GM19043 (cell line): ENCODE data around the gene UNC13B.
"Not testable (repeated sequence)": the region's sequence is repeated elsewhere in the genome, so short reads cannot be mapped to it uniquely, and the experiment has no call there.

ENCODE experiments used
- ATAC-seq: cut with Tn5 transposase; IDR thresholded peaks from one replicate; pipeline ENCODE4 v1.9.1; 2021; ENCODE audit warnings: low read depth; ENCODE audit not compliant: unreplicated experiment

The UNC13B gene

DNA sequence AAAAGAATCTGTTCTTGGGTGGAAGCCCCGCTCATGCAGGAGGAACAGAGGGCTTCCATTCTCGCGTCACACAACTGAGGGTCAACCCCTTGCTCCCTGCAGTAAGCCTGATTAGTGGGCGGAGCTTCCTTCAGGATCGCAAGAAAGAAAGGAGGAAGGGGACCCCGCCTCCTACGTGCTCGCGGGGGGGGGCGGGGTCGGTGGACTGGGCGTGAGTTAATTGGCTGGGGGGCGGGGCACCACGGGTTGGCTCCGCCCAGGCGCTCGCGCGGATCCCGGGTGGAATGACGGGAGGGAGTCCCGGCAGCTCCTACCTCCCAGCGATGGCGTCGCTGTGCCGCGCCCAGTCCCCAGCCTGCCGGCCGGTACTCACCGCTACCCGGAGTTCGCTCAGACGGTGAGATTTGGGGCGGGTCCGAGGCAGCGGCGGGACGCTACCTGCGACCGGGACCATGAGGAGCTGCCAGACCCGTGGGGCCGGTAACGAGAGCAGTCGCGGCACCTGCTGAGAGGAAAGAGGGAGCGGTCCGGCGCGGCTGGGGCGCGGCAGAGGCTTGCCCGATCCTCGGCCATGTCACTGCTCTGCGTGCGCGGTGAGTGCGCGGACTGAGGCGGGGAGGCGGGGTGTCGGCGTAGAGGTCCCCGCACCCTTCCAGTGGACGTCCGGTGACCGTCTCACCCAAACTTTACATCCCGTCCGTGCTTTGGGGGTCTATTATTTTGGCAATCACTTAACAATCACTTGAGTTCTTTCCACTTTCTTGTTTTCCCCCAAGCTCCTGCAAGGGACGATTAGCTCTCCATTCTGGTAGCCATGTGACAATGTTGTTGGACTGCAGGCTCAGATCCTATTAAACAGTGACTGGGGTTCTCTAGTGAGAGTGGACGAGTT, at the start of gene UNC13B:
UNC13B (plus strand) TSS at position 297 of the 892 bp plus-strand sequence; CDS start at position 572, 275 bp downstream.
- peak; percentile 49 for ATAC-seq

DNA sequence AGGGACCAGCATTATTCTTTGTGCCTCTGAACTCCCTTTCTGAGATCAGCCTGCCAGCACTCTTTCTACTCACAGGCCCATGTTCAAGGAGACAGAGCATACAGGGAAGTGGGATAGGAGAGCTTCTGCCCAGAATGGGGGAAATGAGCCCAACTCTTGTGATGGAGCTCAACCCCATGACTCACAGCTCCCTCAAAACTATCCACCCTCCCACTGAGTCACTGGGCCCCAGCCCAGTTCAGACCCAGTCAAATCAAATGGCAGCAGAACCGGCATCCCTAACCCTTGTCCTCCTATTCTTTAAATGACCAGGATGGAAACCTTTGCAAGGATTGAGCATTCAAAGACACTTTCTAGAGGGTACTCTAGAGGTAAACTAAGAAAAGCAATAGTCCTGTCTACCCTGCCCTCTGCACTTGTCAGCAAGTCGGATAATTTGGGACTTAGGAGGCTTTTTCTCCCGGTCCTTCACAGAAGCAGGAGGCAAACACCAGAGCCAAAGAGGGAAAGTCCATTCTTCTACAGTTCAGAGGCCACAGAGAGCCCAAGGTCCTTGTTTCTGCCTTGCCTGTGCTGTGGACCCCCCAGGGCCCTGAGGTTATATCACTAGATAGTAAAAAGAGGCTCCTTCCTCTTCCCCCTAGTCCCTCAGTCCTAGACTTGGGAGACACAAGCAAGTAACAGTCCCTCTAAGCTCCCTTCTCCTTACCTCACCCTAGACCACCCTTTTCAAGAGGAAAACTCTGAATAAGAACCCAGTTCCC, 49.4 kb upstream of the UNC13B start:
- no peak for ATAC-seq

DNA sequence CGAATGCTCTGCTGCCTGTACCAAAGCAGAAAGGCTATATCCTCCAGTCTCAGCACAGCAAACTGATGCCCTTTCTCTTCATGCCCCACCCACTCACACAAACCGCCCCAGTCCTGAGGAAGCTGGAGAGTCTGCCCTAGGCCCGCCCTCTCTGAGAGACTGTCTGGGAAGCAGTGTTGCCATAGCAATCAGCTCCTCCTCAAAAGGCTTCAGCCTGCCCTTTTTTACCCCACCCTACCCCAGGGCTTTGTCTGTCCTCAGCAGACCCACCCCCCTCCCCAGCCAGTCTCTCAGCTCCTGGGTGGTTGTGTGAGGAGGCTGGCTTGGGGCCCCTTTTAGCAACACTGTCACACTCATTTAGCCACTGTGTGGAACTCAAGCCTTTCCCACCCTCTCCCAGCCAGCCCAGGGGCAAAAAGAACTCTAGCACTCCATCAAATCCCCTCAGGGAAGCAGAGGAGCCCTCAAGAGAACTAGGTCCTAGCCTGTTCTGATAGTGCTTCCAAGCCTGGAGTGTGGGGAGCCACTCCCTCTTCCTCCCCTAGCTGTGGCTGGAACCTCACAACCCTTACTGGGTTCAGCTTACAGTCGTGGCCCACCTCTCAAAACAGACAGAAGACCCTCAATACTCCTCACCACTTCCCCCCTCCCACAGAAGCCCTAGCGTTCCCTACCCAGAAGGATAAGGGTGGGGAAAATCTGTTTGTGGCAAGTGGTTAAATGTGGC, 47.5 kb upstream of the UNC13B start:
- ATAC-seq: no peak

DNA sequence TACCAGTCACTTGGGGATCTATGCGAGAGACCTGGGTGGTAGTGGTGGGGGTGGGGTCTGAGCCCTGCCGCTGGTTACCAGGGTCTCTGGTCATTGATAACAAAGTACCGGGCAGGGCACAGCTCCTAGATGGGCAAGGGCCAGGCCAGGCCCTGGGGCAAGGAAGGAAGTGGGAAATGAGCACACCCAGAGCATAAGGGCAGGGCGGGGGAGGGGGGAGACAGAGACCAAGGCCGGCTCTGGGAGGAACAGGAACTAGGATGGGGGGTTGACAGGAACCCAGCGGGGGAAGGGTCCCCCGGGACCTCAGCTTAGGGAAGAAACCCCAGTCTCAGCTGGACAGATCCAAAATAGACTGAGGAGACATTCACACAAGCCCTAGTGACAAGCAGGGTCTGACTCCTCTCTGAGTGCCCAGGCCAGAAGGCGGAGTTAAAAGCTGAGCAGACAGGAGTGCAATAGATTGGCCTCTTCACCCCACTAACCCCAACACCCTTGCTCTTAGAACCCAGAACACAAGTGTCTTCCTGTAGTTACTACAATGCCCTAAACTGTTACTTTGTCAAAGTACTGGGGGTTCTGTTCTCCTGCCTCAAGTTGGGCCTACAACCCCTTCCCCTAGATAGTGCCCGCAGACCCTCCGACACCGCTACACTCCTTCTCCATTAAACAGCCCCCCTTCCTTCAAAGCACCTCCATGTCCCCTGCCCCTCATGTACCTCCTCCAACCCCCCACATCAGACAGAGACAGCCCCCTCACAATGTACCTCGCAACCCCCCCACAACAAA, 46.8 kb upstream of the UNC13B start:
- no peak for ATAC-seq

DNA sequence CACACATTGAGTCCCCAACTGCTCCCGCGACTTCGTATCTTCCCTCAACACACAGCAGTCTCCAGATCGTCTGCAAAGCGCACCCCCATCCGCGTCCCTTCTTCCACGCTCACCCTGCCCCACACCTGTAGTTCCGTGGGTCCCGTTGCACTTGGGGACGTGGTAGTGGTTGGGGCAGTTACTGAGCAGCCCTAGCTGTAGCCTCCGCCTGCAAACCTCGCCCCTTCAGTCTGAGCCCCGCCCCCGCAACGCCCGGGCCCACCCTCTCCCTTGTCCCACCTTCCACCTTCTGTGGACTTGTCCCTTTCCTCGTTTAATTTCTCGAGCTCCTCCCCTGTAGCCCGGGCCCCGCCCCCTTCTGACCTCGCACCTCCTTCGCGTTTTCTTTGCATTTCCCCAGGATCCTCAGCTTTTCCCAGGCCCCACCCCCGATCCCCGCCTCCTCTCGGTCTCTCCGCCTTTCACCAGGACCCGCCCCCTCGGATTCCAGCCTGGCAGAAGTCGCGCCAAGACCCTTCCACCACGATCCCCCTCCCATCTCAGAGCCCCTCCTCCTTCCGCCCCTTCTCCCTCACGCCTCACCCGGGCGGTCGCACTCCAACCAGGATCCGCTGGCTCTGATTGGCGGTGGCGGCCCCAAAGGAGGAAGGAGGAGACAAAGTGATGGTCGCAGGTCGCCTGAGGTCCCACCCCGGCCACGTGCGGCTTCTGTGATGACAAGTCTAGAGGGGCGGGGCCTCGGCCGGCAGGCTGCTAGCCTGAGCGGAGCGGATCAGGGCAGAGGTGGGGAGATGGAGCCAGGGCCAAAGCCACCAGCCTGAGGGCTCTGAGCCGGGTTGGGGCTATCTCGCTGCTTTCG, 45.9 kb upstream of the UNC13B start, which contains the start of gene ATOSB:
ATOSB (minus strand) TSS at position 183 of the 859 bp plus-strand sequence. CDS start 7,588 bp downstream, outside the sequence.
- peak; percentile 42 for ATAC-seq

DNA sequence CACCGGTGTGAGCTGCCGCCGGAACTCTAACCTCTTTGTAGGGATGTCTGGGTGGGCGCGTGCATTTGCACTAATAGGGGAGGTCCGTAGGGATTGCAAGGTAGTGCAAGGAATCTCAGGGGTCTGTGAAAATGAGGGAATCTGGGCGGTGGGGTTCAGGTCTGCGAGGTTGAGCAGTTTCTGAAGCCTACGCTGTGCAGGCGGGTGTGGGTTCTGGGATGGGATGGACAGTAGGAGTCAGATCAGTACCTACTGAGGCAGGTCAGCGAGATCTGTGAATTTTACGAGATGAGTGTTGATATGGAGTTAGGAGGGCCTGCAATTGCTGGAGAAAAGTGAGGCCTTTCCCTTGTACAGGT, 45.3 kb upstream of the UNC13B start:
- ATAC-seq: no peak

DNA sequence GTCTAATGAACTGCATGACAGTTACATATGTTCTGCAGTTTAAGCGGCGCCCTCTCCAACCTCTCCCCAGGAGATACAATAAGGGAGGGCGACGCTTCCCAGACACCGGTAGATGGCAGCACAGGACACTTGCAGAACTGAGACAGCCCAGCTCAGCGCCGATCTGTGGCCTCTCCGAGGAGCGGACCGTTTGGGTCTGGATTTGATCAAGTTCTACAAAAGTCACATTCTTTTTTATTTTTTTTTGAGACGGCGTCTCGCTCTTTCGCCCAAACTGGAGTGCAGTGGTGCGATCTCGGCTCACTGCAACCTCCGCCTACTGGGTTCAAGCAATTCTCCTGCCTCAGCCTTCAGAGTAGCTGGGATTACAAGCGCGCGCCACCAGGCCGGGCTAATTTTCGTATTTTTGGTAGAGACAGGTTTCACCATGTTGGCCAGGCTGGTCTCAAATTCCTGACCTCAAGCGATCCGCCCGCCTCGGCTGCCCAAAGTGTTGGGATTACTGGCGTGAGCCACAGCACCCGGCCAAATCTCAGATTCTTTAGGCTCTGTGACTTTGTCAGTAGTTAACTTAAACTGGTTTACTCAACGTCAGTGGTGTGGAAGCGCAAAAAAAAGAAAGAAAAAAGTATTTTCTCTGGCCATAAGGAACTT, 44.8 kb upstream of the UNC13B start:
- peak; percentile 40 for ATAC-seq

DNA sequence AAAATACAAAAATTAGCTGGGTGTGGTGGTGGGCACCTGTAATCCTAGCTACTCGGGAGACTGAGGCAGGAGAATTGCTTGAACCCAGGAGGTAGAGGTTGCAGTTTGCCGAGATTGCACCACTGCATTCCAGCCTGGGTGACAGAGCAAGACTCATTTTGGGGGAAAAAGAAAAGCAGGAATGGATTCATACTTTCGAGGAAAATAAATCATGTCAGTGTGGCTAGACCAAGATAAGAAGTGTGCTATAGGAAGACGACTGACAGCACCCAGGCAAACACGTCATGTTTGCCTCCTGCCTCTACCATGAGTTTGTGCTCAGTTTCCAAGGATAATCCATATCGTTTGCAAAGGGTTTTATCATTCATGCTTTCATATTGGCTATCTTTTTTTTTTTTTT, 26.9 kb upstream of the UNC13B start:
- ATAC-seq: no peak

DNA sequence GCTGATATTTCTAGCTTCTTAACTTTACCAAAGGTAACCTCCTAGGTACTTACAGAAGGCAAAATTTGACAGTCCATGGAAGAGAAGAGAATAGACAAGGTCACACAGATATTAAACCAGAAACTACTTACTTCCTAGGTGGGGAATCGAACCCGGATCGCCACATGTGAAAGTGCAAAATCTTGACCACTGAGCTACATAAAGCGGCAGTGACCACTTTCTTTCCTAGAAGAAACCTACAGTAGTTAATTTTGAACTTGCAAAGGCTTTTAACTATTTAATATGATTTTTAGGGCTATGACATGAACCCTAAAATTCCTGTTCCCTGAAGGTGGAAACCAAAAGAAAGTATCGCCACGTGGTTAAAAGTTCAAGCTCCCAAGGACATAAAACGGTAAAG, 25.8 kb upstream of the UNC13B start:
- no peak for ATAC-seq

DNA sequence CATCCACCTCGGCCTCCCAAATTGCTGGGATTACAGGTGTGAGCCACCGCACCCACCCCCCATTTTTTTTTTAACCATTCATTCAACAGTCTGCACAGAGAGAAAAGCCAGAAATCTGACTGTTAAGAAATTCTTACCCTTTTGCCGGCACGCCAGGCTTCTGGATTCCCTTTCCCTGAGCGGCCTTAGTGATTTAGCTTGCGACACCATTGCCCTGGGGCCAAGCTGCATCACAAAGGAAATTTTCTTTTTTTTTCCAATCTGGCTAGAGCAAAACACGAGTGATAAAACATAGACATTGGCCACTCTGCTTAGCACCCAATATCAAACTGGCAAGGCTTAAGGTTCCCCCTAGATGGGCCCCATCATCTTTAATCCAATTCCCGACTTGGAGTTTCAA, 24.9 kb upstream of the UNC13B start:
- ATAC-seq: no peak

DNA sequence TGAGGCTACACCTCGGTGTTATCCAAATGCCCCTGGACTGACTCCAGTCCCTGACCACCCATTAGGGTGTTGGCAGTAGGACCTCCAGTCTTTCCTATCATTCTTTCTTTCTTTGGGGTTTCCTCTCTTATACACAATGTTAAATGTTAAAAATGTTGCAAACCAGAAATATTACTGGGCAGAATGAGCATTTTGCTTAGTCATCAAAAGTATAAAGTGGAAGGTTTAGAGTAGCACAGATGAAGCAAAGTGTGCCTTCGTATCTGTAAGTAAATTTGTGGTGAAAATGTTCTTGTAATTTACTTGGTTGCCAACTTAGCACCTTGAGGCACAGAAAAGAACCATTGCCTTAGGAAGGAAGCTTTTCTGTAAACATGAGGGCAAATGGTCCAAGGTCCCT, 21.7 kb upstream of the UNC13B start:
- no peak for ATAC-seq

DNA sequence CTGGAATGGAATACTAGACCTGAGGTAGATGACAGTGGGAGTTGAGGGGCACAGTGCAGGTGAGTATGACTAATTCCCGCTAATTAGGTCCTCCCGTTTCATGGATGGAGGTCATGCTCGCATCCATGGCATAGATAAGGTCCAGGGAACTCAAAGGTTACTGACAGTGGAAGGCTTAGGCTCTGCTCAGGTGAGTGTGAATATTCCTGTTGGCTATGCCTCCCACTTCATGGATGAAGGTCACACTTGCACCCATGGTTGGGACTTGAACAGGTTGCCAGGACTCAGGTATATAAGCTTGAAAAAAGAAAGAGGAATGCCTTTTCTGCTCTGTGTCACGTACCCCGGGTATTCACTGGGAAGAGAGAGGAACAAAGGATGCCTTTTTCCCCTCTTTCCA, 19.8 kb upstream of the UNC13B start:
- no peak for ATAC-seq

DNA sequence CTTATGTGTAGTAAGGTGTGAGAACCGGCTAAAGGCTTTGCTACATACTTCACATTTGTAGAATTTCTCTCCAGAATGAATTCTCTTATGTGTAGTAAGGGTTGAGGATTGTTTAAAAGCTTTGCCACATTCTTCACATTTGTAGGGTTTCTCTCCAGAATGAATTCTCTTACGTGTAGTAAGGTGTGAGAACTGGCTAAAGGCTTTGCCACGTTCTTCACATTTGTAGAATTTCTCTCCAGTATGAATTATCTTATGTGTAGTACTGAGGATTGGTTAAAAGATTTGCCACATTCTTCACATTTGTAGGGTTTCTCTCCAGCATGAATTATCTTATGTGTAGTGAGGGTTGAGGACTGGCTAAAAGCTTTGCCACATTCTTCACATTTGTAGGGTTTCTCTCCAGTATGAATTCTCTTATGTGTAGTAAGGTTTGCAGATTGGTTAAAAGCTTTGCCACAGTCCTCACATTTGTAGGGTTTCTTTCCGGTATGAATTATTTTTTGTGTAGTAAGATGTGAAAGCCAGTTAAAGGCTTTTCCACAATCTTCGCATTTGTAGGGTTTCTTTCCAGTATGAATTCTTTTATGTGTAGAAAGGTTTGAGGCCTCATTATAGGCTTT, 13.8 kb upstream of the UNC13B start:
- not testable (repeated sequence) for ATAC-seq

DNA sequence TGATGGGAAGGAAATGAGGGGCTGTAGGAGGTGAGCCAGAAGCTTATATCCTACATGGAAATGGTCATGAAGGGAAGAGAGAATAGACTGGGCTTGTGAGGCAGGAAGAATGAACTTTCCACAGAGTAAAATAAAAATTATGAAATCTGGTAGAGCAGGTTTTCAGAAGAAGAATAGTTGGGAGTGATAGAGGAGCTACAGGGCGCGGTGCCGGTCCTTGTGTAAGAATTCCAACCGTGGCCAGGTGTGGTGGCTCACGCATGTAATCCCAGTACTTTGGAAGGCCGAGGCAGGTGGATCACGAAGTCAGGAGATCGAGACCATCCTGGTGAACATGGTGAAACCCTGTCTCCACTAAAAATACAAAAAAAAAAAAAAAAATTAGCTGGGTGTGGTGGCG, 8.9 kb upstream of the UNC13B start:
- no peak for ATAC-seq

DNA sequence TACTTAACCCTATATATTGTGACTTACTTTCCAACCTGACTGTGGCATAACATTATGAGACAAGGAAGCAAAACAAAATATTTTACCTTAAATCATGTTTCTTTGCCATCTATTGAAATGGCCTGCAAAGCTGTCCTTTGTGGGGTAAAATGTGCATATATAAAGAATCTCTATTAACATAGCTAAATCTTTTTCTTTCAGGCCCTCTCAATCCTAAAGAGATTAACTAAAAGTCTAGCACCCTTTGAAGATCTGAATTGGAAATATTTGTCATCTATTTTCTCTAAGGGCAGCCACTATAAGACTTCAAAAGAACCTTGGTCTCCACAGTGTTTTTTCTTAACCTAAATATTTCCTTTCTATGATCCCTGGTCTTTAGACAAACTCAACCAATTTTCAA, 5.0 kb upstream of the UNC13B start:
- no peak for ATAC-seq

DNA sequence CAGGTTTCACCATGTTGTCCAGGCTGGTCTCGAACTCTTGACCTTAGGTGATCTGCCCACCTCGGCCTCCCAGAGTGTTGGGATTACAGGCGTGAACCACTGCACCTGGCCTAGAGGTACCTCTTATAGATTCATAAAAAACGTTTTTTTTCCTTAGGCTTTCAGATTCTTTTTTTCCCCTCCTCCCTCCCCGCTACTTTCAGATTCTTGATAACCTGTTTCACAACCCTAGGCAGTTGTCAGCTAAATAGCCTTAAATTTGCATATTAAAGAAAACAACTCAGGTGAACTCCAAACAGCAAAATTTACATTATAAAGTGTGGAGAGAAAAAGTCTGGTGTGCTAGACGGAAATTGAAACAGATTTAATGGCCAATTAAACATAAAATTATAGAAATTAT, 4.0 kb upstream of the UNC13B start:
- ATAC-seq: not testable (repeated sequence)

DNA sequence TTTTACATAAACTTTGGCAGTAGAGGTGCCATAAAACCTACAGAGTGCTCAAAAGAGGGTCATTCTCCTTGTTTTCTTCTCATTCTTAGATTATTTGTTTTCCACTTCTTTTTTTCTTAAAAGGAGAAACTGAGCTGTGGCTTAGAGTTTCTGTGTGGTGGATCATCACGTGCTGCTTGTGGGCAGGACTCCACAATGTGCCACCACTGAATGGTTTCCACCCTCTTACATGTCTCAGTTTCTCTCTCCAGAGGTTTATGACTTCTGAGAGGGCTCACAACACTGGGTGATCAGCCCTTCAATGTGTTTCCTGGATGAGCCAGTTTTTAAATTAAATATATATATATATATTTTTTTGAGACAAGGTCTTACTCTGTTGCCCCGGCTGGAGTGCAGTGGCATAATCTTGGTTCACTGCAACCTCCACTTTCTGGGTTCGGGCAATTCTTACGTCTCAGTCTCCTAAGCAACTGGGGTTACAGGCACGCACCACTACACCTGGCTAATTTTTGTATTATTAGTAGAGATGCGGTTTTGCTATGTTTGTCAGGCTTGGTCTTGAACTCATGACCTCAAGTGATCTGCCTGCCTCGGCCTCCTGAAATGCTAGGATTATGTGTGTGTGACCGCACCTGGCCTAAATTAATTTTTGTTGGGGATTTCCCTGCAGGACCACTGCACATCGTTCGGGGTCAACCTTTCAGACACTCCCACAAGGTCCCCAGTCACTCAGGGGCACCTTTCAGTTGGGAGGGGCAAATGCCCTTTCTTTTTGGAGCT, 3.1 kb upstream of the UNC13B start:
- ATAC-seq: no peak
